Renal pelvis (tissue), 4 donors: ENCODE results near the gene PIEZO1. TPM values are rescaled to one million over a fixed set of nuclear protein-coding genes. Genes with fewer than 3 reads are reported as not detected.
"Not testable (repeated sequence)": the region's sequence is repeated elsewhere in the genome, so short reads cannot be mapped to it uniquely, and the experiment has no call there.

Source experiments
- DNase-seq: peaks from one replicate; pipeline ENCODE4 v3.0.0-alpha.2; 2013
- polyA plus RNA-seq, 3 donors: library from polyadenylated mRNA; unstranded; fragments of 120-200 nt; gene quantifications; one replicate each; pipeline ENCODE4 v1.2.1, GENCODE V29; 2013; ENCODE audit not compliant: insufficient read length in 3 of 3

The PIEZO1 gene
- polyA plus RNA-seq, 3 donors = 44.6 to 59.0 (median 46.4) TPM

DNA sequence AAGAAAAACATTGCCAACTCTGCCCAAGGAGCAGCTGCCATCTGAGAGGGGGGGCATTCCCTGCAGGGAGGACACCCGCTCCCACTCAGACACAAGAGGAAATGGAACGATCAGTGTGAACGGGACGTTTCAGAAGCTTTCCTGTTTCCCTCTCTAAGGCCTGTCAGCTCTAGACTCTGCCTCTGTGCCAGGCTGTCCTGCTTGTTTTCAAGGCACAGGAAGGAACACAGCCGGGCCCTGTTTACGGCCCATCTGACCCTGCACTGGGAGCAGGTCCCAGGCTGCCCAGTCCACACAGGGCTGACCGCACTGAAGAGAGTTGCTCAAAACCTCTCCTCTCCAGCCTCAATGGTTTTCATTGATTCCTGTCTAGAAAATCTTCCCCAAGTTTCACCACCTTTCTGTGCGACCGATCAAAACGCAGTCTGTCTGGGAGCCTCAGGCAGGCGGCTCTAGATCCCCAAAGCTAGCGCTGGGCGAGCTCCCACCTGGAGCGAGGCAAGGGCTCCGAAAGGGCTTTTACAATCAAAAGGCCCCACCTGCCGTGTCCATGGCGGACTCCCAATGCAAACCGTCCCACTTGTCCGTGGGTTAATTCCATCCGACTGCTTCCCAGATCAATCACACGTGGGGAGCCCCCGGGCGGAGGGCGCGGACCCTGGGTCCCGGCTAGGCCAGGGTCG is 1.5 kb downstream of the PIEZO1 start:
- no peak for DNase-seq

DNA sequence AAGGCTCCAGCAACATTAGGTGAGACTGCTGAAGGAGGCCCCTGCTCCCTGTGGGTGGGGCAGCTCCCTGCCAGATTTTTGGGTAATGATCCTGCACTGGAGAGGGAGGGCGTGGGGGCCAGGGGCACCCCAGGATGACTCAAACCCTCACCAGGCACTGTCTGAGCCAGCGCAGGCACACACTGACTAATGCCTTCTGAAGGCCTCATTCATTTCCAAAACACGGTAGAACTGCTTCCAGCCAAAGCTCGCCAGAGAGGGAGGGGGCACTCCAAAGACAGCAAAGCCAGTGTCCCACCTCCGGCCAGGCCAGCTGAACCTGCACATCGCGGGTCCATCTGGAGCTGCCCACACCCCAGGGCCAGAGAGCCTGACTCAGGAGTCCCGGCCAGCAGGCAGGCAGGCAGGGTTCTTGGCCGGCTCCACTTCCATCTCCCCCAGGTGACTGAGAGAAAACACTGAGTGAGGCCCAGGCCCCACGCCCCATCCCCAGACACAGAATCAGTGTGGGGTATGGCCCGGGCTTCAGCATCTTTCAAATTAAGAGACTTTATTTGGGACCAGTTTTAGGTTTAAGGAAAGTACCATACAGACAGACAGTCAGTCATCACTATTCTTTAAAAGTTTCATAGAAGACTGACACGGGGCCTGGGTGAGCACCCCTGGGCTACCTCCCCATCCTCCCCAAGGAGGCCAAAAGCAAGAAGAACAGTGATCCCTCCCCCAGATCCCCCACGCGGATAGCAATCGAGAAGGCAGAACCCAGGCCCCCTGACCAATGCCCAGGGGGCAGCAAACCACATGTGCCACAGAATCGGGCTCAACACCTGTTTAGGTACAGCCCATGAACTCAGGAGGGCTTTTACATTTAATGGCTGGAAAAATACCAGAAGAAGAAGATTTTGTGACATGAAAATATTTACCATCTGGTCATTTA is 2.3 kb downstream of the PIEZO1 start:
- no peak for DNase-seq

DNA sequence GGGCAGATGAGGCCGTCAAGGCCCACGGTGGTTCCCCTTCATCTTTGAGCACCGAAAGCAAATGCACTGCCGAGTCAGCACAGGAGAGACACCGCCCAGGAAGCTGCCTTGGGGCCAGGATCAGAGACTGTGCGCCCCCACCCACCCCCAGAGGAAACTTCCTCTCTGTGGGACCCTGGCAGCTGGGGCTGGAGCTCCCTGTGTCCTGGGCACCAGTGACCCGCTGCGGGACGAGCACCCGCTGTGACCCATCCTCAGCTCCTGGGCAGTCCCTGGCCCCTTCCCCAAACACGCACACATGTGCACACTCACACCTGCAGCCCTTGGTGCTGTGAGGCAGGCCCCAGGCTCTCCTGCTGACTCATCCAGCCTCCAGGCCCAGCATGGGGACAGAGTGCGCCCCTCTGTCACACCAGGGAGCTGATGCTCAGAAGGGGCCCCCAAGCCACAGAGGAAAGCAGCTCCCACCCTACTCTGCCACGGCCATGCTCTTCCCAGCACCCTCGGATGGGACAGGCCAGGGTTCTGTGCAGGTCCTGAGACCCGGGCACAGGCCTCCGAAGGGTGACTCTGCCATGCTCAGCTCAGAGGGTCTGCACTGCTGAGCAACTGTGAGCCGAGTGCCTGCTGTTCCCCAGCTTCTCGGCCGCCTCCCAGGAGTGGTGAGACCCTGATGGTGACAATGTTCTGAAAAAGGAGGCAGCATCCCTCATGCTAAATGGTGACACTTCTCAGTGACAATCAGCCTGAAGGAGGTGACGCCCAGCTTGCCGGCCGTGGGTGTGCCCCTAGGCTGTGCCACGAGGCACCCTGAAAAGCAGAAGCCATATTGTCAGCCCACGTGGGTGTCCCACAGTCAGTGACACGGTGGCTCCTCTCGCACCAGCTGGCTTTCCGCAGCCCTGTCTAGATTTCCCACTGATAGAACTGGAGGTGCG is 3.6 kb downstream of the PIEZO1 start:
- no peak for DNase-seq

DNA sequence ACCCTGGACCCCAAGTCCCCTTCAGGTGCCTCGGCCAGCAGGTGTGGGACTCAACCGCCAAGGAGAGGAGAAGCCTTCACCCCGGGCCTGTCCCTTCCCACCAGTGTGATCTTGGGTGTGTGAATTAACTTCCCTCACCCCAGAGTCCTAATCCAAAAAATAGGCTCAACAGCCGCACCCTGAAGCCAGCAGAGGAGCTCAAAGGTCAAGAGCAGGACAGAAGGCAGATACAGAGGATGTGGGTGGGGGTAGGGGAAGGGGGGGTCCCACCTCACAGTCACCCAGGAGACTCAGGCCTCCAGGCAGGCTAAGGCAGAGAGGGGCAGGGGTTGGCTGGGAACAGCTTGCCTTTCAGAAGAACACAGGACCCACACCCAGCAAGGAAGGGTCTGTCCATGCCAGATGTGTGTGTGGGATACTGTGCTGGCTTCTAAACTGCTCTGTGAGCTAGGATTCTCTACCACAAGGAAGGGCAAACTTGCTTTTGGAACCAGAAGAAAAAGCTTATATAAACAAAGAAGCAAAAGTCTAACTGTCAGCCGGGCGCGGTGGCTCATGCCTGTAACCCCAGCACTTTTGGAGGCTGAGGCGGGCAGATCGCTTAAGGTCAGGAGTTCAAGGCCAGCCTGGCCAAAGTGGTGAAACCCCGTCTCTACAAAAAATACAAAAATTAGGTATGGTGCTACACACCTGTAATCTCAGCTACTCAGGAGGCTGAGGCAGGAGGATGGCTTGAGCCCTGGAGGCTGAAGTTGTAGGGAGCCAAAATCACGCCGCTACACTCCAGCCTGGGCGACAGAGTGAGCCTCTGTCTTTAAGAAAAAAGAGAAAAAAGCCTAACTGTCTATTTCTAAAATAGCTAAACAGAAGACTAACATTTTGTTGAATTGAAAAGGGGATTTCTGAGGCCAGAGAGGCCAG is 4.6 kb downstream of the PIEZO1 start:
- DNase-seq = no peak

DNA sequence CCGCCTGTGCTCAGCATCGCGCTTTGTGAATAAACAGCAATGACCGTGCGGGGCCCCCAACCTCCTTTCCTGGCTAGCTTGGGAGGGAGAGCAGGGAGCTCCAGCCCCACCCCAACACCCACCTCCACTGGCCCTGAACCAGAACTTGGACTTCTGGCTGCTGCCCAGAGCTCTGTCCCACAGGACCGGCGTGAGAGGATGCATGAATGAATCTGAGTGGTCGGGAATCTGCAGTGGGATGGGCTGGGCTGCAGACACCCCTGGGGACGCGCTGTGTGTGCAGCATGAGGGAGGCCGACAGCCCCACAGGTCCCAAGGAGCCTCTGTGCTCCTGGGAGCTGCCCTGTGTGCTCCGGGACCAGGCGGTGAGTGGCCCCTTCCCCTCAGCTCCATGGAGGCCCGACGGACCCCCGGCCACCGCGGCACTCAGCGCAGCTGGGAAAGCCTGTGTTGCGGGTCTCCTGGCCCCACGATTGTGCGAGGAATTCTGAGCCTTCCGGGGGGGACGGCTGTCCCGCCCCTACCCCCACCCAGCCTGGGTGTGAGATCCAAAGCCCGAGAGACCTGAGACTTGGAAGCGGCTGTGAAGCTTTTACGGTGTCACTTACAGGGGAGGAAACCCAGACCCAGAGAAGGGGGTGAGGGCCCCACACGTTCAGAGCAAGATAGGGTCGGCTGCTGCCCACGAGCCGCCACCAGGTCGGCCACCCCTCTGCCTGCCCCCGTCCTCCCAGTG is 5.4 kb downstream of the PIEZO1 start:
- no peak for DNase-seq

DNA sequence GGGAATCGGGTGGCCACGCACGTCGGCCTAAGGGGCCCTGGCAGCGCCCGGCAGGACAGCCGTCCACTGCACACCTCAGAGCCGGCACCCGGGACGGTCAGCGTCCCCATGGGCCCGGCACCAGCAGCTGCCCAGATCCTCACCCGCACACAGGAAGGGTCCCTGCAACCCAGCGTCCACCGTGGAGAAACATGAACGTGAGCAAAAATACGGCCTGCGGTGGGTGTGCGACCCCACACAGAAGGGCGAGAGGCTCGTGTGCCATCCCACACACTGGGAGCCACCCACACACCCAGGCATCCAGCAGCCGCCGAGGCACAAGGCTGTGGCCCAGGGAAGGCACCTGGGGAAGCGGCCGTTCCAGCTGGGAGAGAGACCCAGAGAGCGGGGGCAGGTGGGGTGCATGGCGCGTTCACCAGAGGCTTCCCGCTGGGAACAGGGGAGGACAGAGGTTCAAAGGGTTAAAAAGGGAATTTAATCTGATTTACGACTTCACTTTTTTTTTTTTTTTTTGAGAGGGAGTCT is 6.4 kb downstream of the PIEZO1 start:
- no peak for DNase-seq

DNA sequence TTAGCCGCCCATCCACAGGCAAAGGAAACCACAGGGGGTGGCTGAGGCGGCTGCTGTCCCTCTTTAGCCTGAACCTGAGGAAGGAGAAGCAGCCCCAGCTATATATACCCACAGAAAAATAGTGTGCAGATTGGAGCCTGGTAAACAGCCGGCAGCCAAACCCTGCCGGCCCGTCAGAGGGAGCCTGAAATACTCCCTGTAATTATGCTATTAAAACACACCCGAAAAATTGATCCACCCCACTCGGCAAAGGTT is 6.8 kb downstream of the PIEZO1 start:
- no peak for DNase-seq

DNA sequence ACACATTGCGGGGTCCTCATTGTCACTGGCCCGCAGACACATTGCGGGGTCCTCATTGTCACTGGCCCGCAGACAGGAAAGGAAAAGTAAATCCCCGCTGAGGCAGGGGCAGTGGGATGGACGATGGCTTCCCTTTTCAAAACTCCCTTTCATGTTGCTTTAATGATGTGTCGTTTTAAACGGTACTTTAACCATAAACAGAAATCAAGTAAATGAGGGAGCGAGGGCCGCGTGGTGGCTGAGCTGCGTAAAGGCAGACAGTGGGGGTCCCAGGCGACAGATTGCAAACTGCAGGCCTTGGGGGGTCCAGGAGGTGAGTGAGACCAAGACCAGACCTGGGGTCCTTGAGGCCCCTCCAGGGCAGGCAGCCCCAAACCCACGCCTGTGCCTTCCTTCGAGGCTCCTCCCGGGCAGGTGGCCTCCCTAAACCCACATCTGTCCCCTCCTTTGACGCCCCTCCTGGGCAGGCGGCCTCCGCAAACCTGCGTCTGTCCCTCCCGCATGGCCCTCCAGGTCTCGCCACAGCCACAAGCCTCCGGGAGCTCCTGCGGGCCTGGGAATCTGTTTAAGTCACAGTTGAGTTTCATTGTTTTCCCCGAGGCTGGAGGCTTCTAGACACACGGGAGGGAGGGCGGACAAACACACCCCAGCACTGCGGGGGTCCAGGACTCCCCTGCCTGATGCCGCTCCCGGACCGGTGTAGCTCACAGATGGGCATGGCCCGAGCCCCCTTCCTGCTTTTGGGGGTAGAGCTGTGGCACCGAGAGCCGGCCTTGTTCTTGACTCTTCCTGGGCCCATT is 7.3 kb downstream of the PIEZO1 start:
- no peak for DNase-seq

DNA sequence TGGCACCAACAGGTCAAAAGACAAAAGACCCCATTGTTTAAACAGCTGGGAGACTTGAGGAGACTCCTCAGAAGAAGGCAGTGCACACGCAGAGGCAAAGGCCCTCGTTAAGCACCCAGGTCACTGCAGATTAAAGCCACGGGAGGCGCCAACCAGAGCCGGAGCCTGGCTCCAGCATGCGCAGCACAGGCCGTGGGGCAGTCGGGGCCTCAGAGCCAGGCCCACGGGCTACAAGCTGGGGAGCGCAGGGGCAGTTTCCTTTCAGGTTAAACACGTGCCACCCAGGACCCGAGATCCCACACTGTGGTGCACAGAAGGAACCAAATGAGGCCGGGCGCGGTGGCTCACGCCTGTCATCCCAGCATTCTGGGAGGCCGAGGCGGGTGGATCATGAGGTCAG is 9.2 kb downstream of the PIEZO1 start:
- no peak for DNase-seq

DNA sequence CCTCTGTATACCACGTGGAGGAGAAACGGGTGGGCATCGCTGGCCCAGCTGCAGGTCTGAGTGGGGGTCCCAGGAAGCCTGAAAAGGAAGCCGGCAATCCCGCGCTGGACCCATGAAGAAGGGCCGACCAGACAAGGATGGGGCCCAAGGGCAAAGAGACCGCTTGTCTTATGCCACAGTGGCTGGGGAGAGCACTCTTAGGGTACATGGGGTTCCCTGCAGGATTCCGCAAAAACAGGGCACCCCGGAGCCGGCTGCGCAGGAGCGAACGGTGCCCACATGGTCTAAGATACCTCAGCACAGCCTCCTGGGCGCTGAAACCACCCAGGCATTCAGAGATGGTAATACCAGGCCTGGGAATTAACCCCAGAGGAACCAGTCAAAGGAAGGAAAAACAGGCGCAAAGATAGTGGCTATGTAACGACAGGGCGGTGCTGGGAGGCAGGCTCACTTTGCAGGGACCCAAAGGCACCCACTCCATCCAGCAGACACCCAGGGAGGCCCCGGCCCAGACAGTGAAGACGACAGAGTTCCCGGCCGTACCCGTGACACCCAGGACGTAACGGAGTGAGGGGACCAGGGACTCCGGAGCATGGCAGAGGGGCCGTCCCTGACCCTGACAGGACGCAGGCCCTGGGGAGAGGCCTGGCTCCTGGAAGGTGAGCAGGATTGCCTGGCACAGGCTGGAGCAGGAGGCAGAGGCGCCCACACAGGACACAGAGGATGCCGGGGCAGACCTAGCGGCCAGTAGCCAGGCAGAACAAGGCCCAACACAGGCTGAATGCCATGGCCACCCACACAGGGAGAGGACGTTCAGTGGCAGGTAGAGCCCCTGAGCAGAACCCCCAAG is 10.3 kb downstream of the PIEZO1 start:
- no peak for DNase-seq

DNA sequence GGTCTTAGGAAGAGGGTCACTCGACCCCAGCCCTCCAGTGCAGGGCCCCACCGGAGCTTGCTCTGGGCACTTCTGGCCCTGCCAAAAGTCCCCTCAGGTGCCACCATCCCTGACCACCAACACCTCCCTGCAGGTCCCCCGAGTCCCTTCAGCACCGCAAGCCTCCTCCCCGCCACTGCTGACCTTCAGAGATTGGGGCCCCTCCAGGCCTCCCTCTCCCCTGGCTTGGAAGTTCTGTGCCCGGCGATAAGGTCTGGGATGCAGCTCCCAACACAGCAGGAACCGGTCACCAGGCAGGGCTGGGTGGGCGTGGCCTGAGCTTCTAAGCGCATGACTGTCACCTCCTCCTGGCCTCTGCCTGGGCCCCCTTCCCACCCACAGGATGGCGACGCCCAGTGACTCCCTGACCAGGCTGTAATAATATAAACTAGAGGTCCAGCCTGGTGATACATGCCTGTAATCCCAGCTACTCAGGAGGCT is 11.2 kb downstream of the PIEZO1 start:
- no peak for DNase-seq

DNA sequence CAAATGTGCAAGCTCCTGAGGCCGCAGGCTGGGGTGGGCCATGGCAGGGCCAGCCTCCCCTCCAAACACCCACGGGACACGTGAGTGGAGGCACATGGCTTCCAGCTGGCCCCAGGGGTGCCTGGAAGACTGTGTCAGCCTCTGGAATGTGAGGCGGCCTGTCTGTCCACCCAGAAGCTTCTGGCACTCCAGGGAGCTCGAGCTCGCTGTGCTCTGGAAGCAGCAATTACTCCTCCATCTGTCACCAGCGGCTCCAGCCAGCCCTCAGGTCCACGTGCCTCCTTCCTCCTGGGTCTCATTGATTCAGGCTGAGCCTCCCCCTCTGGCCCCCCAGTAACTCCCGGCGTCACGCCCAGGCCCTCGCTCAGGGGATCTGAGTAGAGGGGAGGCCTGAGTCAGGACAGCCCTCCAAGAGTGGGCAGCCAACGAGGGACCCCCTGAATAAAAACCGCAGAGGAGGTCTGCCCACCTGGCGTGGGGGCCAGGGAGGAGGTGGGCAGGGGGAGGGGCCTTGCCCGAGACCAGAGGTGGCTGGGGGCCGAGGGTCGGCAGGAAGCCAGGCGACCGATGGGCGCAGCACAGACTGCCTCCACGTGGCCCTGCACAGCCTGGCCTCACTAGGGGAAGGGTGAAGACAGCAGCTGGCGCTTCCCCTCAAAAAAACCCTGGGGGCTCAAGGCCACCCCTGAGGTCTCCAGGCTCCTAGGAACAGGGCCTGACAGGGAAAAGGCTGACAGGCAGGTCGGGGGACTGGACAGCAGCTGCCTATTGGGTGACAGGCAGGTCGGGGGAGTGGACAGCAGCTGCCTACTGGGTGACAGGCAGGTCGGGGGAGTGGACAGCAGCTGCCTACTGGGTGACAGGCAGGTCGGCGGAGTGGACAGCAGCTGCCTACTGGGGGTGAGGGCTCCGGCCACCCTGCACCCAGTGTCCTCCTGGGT is 11.9 kb downstream of the PIEZO1 start:
- DNase-seq = no peak

DNA sequence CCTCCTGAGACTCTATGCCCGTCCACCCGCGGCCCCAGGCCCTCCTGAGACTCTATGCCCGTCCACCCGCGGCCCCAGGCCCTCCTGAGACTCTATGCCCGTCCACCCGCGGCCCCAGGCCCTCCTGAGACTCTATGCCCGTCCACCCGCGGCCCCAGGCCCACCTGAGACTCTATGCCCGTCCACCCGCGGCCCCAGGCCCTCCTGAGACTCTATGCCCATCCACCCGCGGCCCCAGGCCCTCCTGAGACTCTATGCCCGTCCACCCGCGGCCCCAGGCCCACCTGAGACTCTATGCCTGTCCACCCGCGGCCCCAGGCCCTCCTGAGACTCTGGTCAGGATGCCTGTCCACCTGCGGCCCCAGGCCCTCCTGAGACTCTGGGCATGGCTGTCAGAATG is 13.2 kb downstream of the PIEZO1 start:
- not testable (repeated sequence) for DNase-seq

DNA sequence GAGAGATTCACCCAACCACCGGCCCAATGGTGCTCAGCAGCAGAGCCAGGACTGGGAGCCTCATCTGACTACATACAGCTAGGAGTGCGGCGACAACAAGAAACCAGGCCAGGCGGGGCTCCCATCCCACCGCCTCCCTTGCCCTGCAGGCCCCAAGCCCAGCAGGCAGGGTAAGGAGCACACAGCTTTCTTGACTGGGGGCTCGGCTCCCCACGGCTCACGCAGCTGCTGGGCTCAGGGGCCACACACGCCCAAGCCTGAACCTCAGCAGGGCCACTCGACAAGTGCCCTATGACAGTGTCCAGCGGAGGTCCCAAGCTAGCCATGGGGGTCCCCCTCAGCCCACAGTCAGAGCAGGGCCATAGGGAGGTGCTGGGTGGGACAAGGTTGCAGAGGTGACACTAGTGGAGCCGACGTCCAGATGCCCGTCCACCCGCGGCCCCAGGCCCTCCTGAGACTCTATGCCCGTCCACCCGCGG is 13.7 kb downstream of the PIEZO1 start:
- no peak for DNase-seq

DNA sequence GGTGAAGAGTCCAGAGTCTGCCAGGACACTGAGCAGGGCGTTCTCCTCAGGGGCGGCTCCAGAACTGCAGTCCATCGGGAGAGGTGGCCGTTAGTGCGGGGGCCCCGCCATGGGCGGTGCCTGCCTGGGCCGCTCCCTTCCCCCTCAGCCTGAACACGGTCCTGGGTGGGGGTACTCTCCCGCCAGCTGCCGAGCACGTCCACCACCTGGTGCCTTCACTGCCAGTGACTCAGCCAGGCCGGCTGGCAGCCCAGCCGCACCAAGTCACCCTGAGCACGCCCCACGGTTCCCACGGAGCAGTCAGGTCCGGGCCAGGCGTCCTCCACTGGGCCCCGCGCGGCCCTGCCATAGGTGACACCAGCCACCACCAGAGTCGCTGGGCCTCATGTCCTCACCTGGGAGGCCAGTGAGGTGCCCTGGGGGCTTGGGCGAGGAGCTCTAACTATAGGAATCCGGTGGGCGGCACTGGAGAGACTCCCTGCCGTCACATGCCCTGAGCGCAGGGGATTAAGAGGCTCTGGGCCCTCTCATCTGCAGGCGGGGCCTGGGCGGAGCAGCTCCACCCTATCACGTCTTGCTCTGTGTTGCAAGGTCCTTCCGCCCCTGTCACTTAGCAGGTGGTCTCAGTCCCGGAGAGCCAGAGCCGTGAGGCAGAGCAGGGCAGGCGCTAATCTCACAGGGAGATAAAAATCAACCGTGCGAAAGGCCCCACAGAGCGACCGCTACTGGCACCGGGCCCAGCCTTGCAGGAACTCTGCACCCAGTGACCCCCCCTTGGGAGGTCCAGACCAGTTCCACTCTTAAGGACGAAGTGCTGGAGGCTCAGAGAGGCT is 14.3 kb downstream of the PIEZO1 start:
- DNase-seq = peak; percentile 85
